NCI-H128 (cell line): Measurements from ENCODE around the gene CYP4Z1.
"Not testable (repeated sequence)": the region's sequence is repeated elsewhere in the genome, so short reads cannot be mapped to it uniquely, and the experiment has no call there.

Experiments
- DNase-seq: peaks from one replicate; lab custom pipeline; 2025; ENCODE audit not compliant: unreplicated experiment; lab: John Stamatoyannopoulos, UW

The CYP4Z1 gene

DNA sequence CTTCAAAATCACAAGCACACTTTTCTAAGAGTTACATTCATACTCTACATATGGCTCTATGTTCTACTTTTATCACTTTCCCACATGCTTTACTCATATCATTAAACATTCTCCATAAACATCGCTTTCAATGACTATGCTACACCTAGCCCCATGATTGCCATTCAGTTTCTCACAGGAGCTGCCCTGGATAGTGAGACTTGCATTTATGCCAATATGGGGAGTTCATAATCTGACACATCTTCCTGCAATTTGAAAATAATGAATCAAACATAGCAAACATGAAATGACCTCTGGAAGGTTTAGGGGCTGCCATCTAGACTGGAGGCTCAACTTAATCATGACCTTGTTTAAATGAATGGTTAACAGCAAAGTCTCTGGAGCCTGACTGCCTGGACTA, 61.2 kb downstream of the CYP4Z1 start:
- no peak for DNase-seq

DNA sequence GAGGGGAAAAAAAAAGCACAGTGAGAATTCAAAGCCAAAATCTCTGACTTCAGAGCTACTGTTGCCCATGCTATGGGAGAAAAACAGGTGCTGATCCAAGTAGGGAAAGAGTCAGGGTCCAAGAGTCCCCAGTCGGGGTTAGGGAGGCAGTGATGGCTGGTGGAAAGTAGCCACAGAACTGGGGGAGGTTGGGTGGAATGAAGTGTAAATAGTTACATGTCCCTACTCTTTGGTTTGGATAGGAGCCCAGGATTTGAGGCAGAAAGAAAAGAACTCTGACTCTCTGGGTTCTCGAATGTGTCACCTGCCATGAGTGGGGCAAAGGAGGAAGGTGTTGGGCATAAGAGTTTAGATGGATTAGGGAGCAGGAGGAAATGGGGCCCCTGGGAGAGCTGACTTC, 61.8 kb downstream of the CYP4Z1 start:
- DNase-seq = not testable (repeated sequence)

DNA sequence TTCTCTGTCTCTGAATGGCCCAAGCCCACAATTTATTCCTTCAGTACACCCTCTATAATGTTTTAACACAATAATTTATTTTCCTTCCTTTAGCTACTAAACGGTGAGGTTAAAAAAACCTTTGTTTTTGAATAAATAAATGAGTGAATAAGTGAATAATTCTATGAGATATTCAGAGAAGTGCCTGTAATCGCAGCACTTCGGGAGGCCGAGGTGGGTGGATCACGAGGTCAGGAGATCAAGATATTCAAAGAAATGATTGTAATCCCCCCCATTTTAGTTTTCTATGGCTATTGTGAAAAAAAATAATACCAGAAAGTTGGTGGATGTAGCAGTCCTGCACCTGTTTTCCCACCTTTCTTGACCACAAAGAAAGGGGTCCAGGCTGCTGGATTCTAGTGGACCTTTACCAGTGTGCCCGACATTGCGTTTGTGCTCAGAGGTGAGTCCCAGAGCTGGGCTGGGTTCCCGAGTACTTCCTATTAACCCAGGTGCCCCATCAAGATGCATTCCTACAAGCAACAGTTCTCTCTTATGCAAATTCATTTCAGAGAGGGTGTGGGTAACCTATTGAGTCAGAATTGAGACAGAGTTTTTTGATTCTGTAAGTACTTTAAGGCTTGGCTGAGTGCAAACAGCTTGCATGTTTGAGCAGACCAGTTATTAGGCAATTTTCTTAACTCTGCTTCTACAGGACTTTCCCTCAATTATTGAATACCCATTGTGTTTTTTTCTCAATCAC, 62.6 kb downstream of the CYP4Z1 start:
- DNase-seq = not testable (repeated sequence)

GRCh38 chr1:47132665-47133064, 65.6 kb downstream of the CYP4Z1 start:
- DNase-seq = not testable (repeated sequence)

- no peak for DNase-seq
Observed at GRCh38 chr1:47137198-47137597, 70.2 kb downstream of the CYP4Z1 start, which contains the start of gene CYP4A22. Gene CYP4A22 (plus strand): TSS chr1:47137441. CDS start chr1:47137486, 45 bp downstream.

- no peak for DNase-seq
Observed at GRCh38 chr1:47137925-47138615, 71.0 kb downstream of the CYP4Z1 start.

DNA sequence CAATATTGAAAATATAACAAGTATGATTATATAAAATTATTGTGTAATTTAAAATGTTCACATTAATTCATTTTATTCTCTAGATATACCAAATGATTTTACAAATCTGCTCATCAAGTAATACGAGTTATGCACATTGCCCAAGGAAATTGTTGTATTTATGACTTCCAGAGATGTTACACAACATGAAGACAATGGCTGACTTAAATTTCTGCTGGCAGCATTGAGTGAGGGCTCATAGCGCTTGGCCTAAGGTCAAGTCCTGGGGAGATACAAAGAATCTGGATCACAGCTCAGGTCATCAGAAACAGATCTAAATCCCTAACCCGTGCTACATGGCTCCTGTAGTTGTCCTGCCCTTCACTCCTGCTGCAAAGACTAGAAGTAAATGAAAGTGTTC, 73.3 kb downstream of the CYP4Z1 start:
- DNase-seq = not testable (repeated sequence)

DNA sequence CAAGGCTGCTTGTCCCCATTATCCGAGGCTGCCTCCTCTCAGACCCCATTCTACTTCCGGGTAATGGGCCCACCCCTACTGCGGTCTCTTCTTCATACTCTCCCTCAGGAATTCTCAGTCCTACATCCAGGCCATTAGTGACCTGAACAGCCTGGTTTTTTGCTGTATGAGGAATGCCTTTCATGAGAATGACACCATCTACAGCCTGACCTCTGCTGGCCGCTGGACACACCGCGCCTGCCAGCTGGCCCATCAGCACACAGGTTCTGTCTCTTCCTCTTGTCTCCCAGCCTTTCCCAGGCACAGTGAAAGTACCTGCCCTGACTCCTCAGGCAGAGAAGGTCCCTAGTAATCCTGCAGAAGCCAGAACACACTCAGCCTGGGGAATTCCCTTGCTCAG, 76.6 kb downstream of the CYP4Z1 start:
- not testable (repeated sequence) for DNase-seq

DNA sequence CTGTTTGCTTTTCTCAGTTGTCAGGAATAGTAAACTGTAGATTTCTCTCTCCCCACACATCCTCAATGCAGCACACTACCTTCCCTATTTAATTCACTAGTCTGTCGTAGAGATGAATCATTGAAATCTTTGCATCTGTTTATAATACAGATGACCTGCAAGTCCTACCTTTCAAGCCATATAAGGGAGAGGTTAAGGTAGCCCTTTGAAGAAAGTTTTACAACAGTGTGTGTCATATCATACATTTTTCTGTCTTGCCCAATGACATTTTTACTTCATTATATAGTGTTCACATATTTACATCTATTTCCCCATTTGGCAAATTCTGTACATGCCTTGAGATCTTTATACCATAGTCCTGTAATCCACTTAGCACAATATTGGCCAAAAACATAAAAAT, 79.5 kb downstream of the CYP4Z1 start:
- not testable (repeated sequence) for DNase-seq

DNA sequence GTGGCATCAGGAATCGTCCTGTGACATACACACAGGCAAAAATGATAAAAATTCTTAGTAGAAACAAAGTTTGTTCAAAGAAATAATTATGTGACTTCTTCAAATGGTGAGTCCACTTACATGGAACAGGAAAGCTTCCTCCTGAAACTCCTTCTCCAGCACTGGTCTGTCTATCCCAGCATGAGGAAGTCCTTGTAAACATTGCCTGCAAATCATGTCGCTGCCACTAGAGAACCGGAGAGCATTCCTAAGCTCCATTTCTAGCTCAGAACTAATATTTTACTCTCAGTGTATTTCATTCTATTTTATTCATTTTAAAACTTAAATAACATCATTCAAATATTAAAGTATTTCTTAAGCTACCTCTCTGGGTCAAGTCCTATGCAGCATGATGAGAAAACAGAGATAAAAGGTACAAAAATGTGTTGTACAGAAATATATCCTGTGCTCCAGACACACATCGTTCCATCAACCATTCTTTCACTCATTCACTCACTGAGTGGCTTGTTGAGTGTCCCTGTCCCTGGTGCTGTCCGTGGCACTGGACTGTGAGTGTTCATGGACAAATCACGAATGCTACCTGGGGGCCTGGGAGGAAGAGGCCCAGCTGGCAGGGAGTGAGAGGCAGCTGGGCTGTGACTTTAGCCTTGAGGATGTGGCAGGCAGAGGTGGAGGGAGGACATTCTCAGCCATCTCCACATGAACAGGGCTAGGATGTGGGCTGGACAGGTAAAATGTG, 80.2 kb downstream of the CYP4Z1 start:
- DNase-seq = no peak

DNA sequence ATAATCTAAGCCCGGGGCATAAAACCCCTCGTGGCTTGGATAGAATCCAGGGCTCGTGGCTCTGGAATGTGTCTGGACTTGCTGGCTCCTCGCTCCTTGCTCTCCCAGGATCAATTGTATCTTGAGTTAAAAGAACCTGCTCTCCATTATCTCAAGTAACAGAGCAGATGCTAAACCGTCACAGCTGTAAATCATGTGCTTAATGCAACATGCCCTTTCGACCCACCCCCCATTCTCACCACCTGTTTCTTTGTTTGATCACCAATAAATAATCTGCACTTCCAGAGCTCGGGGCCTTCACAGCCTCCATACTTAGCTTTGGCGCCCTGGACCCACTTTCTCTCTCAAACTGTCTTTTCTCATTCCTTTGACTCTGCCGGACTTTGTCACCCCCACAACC, 82.1 kb downstream of the CYP4Z1 start:
- not testable (repeated sequence) for DNase-seq

GRCh38 chr1:47156457-47156856, 89.4 kb downstream of the CYP4Z1 start:
- not testable (repeated sequence) for DNase-seq

GRCh38 chr1:47157957-47158356, 90.9 kb downstream of the CYP4Z1 start:
- DNase-seq = not testable (repeated sequence)

- DNase-seq = no peak
Observed at GRCh38 chr1:47160716-47161115, 93.7 kb downstream of the CYP4Z1 start.

DNA sequence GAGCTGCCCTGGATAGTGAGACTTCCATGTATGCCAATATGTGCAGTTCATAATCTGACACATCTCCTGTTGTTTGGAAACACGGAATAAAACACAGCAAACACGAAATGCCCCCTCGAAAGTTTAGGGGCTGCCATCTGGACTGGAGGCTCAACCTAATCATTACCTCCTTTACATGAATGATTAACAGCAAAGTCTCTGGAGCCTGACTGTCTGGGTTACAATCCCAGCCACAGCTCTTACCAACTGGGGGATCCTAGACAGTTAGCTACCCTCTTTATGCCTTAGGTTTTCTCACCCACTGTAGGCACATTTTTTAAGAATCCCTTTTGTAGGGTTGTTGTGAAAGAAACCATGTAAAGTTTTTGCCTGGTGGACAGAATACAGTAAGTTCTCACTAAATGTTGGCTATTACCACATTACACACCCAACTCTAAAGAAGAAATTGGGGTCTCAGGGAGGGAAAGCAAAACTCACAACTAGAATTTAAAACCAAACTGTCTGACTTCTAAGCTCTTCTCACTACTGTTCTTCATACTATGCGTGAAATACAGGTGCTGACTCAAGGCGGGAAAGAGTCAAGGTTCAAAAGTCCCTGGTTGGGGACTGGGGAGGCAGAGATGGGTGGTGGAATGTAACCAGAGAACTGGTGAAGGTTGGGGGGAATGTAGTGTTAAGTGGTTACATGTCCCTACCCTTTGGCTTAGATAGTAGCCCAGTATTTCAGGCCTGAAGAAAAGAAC, 94.4 kb downstream of the CYP4Z1 start:
- no peak for DNase-seq

GRCh38 chr1:47164552-47164951, 97.5 kb downstream of the CYP4Z1 start:
- no peak for DNase-seq
